ENCODE data around the gene SCGN. TPM values are rescaled to one million over a fixed set of nuclear protein-coding genes. Genes with fewer than 3 reads are reported as not detected.

SCGN gene
- total RNA-seq, 1 donor from 2014 or later = not detected

DNA sequence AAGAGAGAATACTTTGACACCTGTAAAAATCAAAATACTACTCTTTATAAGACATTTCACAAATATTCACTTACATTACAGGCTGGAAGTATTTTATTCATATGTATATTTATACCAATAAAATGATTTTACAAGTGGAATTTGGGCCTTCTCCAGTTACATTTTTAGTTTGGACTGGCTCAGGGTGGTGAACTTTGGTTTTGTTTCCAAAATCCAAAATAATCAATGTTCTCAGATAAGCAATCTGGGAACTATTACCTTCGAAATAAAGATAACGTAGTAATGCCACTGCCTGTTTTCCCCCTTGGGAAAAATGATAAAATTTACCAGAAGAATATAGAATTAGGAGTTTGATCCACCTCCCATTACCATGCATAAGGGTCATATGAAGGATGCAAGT lies 31.6 kb upstream of the SCGN start:
- Mint-ChIP-seq H3K36me3 (no peaks in the 10 kb centered on the region), H3K27me3 (ENCODE audit: low read depth) (no peaks in the 10 kb centered on the region), H3K4me1 (peaks cover 3% of the 10 kb centered on the region), H3K9me3 (no peaks in the 10 kb centered on the region), H3K4me3 (no peak overlapping the region), H3K27ac (no peak overlapping the region)
- DNase-seq (ENCODE audit: low spot score in 2 of 2, unreplicated experiment in 2 of 2) = no peak
- TF ChIP-seq, protein P1, sequence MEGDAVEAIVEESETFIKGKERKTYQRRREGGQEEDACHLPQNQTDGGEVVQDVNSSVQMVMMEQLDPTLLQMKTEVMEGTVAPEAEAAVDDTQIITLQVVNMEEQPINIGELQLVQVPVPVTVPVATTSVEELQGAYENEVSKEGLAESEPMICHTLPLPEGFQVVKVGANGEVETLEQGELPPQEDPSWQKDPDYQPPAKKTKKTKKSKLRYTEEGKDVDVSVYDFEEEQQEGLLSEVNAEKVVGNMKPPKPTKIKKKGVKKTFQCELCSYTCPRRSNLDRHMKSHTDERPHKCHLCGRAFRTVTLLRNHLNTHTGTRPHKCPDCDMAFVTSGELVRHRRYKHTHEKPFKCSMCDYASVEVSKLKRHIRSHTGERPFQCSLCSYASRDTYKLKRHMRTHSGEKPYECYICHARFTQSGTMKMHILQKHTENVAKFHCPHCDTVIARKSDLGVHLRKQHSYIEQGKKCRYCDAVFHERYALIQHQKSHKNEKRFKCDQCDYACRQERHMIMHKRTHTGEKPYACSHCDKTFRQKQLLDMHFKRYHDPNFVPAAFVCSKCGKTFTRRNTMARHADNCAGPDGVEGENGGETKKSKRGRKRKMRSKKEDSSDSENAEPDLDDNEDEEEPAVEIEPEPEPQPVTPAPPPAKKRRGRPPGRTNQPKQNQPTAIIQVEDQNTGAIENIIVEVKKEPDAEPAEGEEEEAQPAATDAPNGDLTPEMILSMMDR (IDR thresholded peaks at IDR 0.05; ENCODE audit: unreplicated experiment) = no peak

DNA sequence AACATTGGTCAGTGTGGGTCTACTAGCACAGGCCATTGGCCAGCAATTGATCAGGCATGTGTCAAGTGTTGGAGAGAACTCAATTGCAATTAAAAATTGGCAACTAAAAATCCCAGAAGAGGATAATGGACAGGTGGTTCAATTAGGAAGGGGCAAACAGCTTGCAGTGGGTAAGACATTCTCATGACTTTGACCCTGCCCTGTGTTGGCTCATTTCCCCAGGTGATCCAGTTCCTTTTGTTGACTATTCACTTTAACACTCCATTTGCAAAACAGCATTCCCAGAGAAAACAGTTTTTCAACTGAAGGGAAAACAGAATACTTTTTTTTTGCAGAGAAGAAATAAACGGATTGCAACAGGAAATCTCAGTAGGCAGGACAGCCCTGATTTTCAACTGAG lies 28.9 kb upstream of the SCGN start:
- Mint-ChIP-seq H3K36me3 (no peaks in the 10 kb centered on the region), H3K27ac (no peak overlapping the region), H3K4me1 (peaks cover 3% of the 10 kb centered on the region), H3K9me3 (no peaks in the 10 kb centered on the region), H3K27me3 (ENCODE audit: low read depth) (peaks cover 12% of the 10 kb centered on the region), H3K4me3 (no peak overlapping the region)
- TF ChIP-seq, protein P1 (IDR thresholded peaks at IDR 0.05; ENCODE audit: unreplicated experiment) = no peak
- DNase-seq (ENCODE audit: low spot score in 2 of 2, unreplicated experiment in 2 of 2) = no peak

DNA sequence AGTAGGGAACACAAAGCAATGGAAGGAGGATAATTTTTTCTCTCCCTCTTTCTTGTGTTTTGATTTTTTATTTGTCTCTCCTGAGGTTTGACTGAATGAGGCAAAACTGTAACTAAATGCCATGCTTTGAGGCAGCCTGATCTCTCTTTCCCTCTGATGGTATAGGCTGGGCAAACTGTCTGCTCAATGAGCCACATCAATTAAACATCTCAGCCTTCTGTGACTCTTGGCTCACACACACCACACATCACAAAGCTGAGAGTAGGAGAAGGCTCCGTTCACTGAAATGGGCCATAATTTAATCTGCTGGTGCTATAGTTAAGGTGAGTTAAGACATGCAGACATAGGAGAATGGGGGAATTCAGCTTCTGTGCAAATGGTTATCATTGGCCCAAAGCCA lies 28.1 kb upstream of the SCGN start:
- H3K4me1 Mint-ChIP-seq = peaks cover 3% of the 10 kb centered on the region
- H3K4me3 Mint-ChIP-seq = no peak overlapping the region
- no peak for DNase-seq (ENCODE audit: low spot score in 2 of 2, unreplicated experiment in 2 of 2)
- TF ChIP-seq, protein P1 (IDR thresholded peaks at IDR 0.05; ENCODE audit: unreplicated experiment) = no peak
- H3K9me3 Mint-ChIP-seq = no peaks in the 10 kb centered on the region
- H3K27ac Mint-ChIP-seq = no peak overlapping the region
- peaks cover 12% of the 10 kb centered on the region for H3K27me3 Mint-ChIP-seq (ENCODE audit: low read depth)
- no peaks in the 10 kb centered on the region for H3K36me3 Mint-ChIP-seq

DNA sequence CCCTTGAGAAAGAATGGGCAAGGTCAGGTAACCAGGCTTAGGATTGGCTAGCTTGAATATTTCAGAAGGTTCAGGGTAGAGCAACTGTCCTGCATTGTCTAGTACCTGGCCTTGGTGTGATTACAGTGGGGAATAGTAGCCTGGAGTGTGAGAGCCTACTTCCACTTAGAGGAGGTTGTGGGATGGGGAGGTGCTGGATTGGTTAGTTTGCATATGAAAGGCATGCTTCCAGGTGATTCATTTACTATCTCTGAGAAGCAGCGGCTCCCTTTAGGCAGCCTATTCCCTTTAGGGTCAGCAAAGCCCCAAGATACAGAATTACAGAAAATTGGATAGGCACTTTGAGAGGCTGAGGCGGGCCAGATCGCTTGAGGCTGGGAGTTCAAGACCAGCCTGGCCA lies 25.0 kb upstream of the SCGN start:
- peaks cover 38% of the 10 kb centered on the region for H3K27me3 Mint-ChIP-seq (ENCODE audit: low read depth)

DNA sequence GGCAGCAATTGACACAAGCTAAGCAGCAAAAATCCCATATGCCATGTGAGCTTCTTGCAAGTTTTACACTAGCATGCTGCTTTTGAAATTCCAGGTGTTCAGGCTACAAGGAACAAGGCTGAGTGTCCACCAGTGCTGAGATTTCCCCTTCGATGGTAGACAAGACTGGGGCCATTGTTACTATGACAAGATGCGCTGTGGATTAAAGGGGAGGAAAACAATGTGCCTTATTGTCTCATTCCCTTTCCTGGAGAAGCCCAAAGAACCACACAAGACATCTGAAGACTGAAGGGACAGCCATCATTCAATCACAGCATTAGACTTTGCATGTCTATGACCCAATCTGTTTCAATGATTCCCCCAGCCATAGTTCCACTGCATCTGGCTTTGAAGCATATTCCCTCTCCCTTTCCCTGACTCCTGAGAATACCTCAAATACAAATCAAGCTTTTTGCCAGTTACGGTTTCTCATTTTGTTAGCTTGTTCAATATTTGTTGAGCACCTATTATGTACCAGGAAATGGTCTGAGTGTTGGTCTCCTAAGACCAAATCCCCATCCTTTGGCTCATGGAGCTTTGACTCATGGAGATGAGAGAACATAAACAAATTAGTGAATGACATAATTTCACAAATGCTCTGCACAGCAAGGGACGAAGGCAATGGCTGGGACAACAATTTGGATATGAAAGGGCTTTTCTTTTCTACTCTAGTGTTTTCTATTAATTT lies 23.4 kb upstream of the SCGN start:
- TF ChIP-seq, protein P1 (IDR thresholded peaks at IDR 0.05; ENCODE audit: unreplicated experiment) = no peak
- no peak overlapping the region for H3K4me3 Mint-ChIP-seq
- no peaks in the 10 kb centered on the region for H3K36me3 Mint-ChIP-seq
- H3K4me1 Mint-ChIP-seq = peaks cover 3% of the 10 kb centered on the region
- H3K27ac Mint-ChIP-seq = no peak overlapping the region
- no peak for DNase-seq (ENCODE audit: low spot score in 2 of 2, unreplicated experiment in 2 of 2)
- peaks cover 39% of the 10 kb centered on the region for H3K27me3 Mint-ChIP-seq (ENCODE audit: low read depth)
- no peaks in the 10 kb centered on the region for H3K9me3 Mint-ChIP-seq

More for the DNA sequence above, 25.0 kb upstream of the SCGN start:
- H3K27ac Mint-ChIP-seq = no peak overlapping the region
- no peak for DNase-seq (ENCODE audit: low spot score in 2 of 2, unreplicated experiment in 2 of 2)
- H3K4me1 Mint-ChIP-seq = peaks cover 3% of the 10 kb centered on the region
- H3K9me3 Mint-ChIP-seq = no peaks in the 10 kb centered on the region
- H3K4me3 Mint-ChIP-seq = no peak overlapping the region
- TF ChIP-seq, protein P1 (IDR thresholded peaks at IDR 0.05; ENCODE audit: unreplicated experiment) = no peak
- H3K36me3 Mint-ChIP-seq = no peaks in the 10 kb centered on the region

Measured in mesothelial cell of epicardium (in vitro differentiated cells).